KG1 (cell line): ENCODE results near the gene FBXO36.
A peak's percentile ranks its signal among the peaks of the same experiment; 100 is the strongest.

Experiments used
- DNase-seq: peaks from one replicate; lab custom pipeline; 2025; lab: John Stamatoyannopoulos, UW

Gene FBXO36

DNA sequence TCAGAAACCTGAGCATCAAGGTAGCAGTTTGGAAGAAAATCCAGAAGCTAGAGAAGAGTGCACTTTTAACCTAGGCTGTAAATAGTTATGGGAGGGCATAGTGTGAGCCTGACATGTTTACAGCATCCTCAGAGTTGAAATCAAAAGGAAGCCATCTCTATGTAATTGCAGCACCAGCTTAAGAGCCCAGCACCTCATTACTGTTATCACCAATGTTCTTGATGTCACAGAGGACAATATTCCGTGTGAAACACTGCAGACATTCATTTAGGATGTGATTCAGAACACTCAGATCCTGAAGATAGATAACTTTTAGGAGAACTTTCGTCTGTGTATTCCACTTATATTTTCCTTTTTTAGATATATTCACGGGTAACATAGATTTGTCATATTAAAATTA is 48.1 kb downstream of the FBXO36 start:
- no peak for DNase-seq

DNA sequence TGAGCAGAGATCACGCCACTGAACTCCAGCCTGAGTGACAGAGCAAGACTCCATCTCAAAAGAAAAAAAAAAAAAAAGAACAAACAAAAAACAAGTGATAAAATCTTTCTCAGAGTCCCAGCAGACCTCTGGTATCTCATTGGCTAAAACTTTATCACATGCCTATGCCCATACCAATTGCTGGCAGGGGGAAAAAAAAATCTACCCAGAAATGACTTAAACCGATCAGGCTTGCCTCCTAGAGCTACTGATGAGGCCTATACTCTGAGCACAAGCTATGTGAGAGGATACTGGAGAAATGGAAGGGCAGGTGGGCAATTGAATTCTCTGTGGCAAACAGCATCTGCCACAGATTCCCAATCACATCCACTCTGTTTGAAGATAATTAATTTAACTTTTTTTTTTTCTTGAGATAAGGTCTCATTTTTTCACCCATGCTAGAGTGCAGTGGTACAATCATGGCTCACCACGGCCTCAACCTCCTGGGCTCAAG is 49.0 kb downstream of the FBXO36 start:
- DNase-seq: no peak

DNA sequence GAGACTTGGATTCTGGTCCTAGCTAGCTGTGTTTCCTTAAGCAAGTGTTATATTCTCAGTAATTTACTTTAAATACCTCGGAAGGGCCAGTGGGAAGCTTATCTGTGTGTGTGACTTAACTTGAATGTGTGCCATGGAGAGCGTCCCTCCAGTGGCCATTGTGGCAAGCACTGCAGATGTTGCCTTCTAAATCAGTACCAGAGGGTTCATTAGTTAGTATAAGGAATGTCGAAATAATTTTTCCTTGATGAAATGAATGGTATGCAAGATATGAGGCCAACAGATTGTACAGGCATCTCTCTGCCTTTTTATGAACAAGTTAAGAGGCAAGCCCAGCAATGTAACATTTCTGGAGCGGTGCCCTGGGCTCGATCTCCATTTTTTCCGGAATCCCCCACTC is 52.0 kb downstream of the FBXO36 start:
- no peak for DNase-seq

- DNase-seq: no peak
Observed at GRCh38 chr2:229980431-229981184, 58.3 kb downstream of the FBXO36 start.

GRCh38 chr2:229993236-229993635 is 70.9 kb downstream of the FBXO36 start:
- no peak for DNase-seq

- no peak for DNase-seq
Observed at GRCh38 chr2:229996320-229996719, 74.0 kb downstream of the FBXO36 start.

DNA sequence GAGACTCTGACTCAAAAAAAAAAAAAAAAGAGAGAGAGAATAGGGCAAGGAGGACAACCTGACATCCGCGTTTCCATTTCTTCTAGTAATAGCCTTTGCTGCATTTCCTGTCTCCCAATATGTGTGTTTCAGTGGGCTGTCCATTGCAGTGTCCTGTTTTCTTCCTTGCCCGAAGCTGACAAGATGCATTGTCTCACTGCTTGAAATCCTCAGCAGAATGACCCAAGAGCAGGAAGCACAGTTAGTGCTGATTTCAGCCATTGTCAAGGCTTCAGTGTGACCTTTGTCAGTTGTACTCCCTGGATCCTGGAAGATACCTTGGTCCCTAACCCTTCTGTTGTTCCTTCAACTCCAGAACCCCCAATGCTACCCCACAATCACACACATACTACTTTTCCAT is 75.3 kb downstream of the FBXO36 start:
- no peak for DNase-seq

DNA sequence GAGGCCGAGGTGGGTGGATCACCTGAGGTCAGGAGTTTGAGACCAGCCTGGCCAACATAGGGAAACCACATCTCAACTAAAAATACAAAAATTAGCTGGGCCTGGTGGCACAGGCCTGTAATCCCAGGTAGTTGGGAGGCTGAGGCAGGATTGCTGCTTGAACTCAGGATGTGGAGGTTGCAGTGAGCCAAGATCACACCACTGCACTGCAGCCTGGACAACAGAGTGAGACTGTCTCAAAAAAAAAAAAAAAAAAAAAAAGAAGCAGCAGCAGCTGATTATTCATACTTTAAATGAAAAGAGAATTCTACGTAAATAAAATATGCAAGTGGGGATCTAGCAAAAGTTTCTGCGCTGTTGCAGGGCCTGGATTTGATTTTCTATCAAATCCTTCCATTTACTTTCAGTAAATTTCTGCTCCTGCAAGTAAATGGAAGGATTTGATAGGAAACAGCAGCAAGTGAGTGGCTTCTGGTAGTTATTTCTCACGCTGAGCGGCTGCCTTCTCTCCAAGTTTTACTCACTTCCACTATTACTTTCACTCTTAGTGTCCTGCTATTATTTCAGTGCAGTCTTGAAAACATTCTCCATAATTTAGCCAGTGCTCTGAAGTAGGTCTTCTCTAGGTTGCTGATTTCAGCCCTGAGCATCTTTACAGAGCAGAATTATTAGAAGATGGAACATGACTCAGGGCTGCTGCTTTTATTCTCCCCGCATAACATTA is 78.0 kb downstream of the FBXO36 start:
- no peak for DNase-seq

GRCh38 chr2:230007931-230008707 is 85.8 kb downstream of the FBXO36 start:
- peak; percentile 64 for DNase-seq

GRCh38 chr2:230008708-230009066 is 86.4 kb downstream of the FBXO36 start:
- DNase-seq: no peak

DNA sequence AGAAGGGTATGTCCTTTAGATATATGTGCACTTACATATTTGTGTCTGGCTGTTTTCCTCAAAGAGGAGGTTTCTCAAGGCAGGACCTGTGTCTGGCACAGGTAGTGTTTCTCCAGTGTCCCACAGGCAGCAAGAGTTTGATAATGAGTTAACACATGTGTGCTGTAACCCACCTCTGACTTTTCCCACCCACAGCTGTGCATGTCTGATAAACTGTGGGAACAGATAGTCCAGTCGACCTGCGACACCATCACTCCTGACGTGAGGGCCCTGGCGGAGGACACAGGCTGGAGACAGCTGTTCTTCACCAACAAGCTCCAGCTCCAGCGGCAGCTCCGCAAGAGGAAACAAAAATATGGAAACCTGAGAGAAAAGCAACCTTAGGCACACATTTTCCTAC is 88.2 kb downstream of the FBXO36 start:
- DNase-seq: no peak

DNA sequence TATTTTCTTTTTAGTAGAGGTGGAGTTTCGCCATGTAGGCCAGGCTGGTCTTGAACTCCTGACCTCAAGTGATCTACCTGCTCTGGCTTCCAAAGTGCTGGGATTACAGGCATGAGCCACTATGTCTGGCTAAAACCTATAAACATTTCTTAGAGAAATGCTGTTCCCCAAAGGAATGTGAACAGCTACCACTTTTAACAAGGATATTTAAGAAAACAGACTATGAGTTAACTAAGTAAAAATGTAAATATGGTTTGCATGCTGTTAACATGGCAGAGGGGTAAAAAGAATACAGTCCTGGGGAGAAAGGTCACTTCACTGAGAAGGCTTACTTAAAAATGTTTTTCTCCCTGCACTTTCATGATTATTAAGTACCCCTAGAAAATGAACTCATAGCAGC is 89.3 kb downstream of the FBXO36 start:
- DNase-seq: no peak

DNA sequence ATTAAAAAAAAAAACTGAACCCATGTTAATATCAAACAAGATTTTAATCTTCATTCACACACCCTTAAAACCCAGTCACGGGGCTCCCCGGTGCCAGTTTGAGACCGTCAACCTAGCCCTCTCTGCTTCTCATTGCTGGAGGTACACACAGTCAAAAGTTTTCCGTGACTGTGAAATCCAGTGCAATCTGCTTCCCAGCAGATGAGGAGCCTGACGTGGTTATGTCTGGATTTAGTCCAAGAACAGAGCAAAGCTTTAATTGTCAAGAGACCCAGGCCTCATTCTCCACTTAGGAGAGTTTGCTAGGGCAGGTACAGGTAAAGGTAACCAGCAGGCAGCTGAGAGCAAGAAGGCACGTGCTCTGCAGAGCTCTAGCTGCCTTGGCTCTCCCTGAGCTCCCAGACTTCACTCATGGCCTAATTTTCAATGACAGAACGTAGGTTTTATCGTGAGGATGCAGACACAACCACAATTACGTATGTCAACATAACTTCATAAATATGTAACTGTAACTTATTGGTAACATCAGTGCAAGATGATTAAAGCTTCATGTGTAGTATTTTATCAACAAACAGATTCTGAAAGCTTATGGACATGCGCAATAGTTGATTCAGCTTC is 90.1 kb downstream of the FBXO36 start:
- no peak for DNase-seq

DNA sequence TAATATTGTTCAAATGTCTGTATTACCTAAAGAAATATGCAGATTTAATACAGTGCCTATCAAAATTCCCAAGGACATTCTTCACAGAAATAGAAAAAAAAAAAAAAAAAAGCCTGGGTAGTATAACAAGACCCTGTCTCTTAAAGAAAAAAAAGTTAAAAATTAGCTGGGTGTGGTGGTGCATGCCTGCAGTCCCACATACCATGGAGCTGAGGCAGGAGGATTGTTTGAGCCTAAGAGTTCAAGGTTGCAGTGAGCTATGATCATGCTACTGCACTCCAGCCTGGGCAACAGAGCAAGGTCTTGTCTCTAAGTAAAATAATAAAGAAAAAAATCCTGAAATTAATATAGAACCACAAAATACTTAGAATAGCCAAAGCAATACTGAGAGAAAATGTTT is 94.5 kb downstream of the FBXO36 start:
- DNase-seq: no peak

GRCh38 chr2:230018153-230018552 is 95.8 kb downstream of the FBXO36 start:
- no peak for DNase-seq

GRCh38 chr2:230019742-230020141 is 97.4 kb downstream of the FBXO36 start:
- no peak for DNase-seq

DNA sequence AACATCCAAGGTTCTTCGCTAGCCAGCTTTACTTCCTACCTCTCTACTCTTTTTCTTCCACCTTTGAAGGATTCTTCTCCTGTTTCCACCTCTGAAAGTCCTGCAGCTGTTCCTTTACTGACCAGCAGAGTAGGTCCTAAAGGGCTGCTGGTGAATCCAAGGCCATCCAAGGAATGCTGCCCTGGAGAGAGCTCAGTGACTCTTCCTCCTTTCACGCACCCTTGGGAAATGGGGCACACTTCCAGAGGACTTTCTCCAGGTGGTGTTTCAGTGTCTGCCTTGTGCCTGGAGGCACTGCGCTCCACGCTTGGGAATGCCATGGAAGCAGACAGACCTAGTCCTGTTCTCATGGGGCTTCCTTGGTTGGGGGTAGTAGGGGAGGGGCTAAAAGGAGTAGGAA is 101.0 kb downstream of the FBXO36 start:
- no peak for DNase-seq

DNA sequence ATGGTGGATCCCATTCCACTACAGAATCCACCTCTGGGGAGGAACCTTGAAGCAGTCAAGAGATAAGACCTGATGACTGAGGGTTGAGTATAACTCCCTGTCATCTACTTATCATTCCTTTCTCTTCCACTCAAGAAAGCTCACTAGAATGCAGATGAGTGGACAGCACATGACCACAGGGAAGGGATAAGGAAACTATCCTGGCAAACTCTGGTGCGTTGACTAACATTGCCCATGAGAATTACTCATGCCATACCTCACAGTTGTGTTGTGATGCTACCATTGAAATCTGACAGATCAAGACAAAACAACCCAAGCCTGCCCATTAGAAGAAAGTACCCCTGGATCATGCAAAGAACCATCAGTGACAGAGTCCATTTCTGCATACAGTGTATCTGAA is 119.9 kb downstream of the FBXO36 start:
- no peak for DNase-seq

DNA sequence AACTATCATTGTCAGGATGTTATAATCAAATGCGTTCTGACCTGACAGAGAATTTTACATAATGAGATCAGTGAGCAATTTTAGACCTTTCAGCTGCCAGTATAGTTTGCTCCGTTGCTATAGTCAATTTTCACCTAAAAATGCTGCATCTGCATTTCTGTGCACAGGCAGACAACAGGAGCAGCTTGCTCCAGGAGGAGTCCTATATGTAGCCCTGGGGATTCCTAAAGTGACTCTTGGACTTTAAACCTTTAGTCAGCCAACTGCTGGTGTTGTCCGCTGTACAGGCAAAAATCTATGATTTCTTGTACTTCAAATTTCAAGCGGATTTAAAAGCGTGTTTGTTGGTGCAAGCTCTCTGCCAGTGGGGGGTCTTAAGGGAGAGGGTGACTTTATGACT is 120.7 kb downstream of the FBXO36 start:
- DNase-seq: no peak

GRCh38 chr2:230043461-230043860 is 121.2 kb downstream of the FBXO36 start:
- no peak for DNase-seq

- DNase-seq: no peak
Observed at GRCh38 chr2:230046491-230046890, 124.2 kb downstream of the FBXO36 start.

DNA sequence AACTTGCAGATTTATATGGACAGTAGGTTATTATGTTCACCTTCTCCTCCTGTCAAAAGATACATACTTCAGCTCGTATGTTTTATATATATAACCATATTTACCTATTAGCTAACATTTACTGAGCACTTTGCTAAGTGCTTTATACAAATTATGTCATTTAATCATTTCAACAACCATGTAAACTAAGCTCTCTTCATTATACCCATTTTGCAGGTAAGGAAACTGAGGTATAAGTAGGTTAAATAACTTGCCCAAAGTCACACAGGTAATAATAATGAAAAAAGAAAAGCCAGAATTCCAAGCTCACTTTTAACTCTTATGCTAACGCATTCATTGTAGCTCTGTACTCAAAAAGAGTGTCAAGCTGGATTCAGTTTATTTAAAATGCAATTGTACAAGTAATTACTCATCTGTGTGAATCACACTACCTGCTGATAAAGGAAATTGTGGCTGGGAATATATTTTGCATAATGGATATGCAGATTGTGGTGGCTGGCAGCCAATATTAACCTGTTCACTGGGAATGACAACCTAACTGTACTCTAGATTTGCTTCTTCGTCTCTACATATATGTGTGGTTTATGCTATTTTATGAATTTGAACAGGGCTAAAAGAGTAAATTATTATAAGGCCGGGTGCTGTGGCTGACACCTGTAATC is 125.8 kb downstream of the FBXO36 start:
- no peak for DNase-seq
